Hepatocyte (in vitro differentiated cells): ENCODE measurements around the gene ABCB7.

Experiments used
- CTCF ChIP-seq: fragments of 200-600 bp; sonication (generic); IDR thresholded peaks from 2 replicates; pipeline ENCODE4 v1.5.1; 2016; ENCODE audit warnings: antibody characterized with exemption, mild to moderate bottlenecking; ENCODE audit not compliant: poor library complexity
- EZH2phosphoT487 ChIP-seq: fragments of 200-600 bp; sonication (generic); IDR thresholded peaks from one replicate; pipeline ENCODE4 v1.6.1; 2018; ENCODE audit warnings: antibody characterized with exemption, mild to moderate bottlenecking, low read depth, moderate library complexity; ENCODE audit not compliant: unreplicated experiment, severe bottlenecking

- TF ChIP-seq CTCF (peak; percentile 18), EZH2phosphoT487 (no peak)
Observed at GRCh38 chrX:75155827-75156525, at the start of gene ABCB7.
